KBM-7 (cell line): ENCODE results near the gene GTF2F2.
"Not testable (repeated sequence)": the region's sequence is repeated elsewhere in the genome, so short reads cannot be mapped to it uniquely, and the experiment has no call there.

Experiments used
- DNase-seq: peaks from one replicate; pipeline ENCODE4 v3.0.0-alpha.2; 2015
- in situ Hi-C: fragments of 300-500 bp; cut with MboI; formaldehyde crosslinking; loops from 2 replicates; pipeline ENCODE4 v1.14.3; 2020; ENCODE audit warnings: low sequenced_read_pairs, low pct_unique_long_range_greater_than_20kb, mixed read lengths

The GTF2F2 gene

DNA sequence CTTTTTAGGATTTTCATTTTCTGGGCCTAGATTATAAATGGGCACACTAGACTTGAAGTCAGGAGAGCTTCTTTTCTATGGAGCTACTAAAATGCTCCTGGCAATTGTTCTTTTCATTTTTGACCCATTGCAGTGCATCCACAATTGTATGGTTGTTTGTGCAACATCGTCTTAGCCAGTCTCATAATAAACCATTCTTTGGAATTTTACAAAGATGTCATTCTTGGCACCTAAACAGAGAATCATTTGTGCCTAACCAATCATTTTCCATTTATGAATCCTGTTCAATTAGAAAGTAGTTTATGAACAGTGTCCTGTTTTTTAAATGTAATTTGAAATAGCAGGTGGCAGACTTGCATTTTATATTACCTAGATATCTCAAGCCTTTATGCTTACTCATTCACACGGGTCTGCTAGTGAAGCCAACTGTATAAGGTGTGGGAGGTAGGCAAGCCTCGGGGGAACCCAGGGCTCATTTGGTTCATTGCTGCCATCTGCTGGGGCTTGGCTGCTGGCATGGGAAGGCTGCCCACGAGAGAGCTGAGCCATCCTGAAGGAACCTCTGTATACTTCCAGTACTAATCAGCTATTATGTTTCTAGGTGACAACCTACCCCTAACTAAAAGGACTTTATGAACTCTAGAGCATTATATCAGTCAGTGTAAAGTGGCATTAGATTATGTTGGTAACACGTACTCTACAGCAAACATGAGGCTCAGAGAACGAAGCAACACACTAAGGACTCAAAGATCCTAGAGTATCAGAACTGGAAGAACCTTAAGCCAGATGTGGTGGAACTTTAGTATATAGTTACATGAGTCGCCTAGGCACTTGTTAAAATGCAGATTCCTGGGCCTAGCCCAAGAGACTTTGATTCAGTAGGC, 160.7 kb downstream of the GTF2F2 start:
- peak; percentile 73 for DNase-seq
- in situ Hi-C loops: no loop called here

DNA sequence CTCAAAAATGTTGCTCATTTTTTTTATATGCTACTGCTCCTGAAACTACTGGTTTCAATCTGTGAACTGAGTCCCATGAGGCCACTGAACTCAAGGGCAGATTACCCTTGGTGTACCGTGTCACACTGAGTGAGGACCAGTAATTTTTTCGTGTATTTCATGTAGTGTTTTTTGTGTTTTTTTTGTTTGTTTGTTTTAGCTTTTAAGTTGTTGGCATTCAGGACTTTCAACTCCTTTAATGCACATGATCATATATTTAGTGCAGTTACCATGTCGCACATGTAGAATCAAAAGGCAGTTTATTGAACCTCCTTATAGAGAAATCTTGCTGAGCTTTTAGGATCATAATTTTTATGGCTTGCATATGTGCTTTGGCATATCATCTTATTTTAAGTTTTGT, 162.7 kb downstream of the GTF2F2 start:
- DNase-seq: no peak
- in situ Hi-C loops: no loop called here

DNA sequence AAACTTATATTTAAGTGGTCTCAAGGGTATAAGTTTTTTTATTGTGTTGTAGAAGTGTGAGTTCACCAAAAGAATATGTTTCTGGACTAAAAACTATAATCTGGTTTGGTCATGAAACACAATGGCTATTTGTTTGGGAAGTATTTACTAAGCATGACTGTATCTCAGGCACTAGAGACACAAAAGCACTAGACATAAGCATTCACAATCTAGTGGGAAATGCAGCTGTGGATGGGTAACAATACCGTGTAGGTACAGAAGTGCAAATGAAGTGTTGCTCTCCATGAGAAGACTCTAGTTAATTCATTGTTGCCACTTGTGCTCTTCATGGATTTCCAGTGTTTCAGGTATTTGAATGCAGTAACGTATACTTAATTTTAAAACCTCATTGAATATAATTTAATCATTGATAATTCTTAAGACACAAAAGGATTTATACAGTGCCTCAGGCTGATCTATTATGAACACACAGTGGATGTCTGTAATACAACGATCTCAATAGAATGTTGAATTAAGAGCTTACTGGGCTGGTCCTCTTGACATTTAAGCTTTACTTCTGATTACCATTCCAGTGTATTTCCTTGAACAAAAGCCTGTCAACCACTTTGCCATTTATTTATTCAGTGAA, 169.7 kb downstream of the GTF2F2 start:
- DNase-seq: no peak
- in situ Hi-C loops: no loop called here

DNA sequence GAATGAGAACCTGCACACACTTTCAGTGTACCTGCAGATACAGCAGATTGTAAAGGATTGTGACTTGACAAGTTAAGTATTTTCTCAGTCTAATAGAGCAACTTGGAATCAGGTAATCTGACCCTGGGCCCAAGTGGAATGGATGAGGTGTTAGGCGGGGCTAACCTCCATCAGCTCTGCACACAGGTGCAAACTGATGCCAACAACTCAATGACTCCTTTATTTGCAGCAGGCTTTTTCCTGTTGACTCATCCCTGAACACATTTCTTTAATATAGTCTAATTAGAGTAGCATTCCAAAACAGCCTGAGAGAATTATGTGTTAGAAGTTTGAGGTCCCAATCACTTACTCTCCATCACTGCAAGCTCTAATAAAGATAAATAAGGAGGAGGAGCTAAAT, 171.9 kb downstream of the GTF2F2 start:
- in situ Hi-C loops: no loop called here
- no peak for DNase-seq

DNA sequence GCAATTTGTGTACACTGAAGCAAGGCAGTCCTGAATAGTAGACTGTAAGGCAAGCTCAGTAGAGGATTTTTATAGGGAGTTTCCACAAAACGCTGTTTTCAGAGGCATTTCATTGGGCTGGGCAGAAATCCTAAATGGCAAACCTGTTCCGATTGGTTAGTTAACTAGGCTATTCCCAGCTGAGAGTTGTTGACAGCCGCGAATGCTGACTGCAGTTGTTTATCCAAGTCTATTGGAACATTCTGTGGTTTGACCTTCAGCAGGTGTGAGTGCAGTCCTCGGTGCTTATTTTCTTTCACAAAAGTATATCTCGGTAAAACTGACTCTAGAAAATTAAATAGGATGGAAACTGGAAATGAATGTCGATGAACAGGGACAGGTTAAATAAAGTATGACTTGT, 175.2 kb downstream of the GTF2F2 start:
- in situ Hi-C loops: no loop called here
- no peak for DNase-seq

DNA sequence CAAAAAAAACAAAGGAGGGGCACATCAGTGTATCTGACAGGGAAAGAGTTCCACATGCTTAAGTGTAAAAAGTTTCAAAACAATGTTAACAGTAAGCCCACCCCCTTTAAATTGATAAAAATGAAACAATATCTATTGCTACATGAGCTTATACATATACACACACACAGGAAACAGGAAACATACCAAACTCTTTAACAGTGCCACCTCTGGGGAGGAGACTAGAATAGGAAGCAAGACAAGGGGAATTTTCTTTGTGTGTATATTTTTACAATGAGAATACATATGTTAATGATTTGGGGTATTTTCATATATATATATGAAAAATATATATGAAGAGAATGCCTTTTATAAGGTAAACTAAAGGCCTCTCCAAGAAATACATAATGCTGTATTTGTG, 175.9 kb downstream of the GTF2F2 start:
- in situ Hi-C loops: no loop called here
- no peak for DNase-seq

DNA sequence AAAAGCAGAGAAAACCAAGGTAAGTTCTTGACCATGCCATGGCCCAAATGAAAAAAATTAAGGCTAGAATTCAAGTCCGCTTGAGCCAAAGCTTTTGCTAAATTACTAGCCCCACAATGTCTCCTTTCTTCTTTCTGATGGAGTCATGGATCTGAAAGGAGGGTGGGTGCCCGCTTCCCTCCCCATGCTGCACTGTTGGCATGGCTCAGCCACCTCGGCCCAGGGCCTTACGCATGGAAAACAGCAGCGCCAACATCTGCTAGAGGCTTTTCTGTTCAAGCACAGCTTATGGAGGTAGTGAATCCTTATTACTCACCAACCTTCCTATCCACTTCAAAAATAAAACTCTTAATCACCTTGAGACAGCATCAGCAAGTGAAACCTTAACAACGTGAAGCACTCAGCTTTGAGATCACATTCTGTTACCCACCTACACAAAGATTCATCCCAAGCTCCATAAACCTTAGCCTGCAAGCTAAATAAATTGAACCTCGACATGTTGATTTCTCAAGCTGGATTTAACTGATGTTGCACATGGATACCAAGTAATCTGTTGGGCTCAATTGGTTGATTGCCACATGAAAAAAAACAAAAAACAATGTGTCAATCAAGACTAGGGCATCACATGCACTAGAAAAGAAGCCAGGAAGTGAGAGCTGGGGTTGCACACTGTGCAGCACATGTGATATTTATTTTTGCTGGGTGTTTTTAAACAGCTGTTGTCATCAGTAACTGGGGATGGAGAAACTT, 177.3 kb downstream of the GTF2F2 start:
- no peak for DNase-seq
- in situ Hi-C loops: no loop called here

DNA sequence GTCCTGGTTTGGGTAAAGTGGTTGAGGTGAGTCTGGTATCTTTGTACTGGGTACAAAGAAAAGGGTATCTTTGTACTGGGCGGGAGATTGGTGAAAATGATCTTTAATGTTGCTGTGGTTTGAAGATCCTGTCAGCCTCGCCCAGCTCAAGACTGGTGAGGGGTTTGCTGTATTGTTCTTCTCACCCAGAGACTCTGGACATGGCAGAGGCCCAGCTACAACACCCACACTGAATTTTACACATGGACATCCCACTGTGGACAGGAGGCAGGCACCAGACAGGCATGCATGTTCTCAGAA, 177.8 kb downstream of the GTF2F2 start:
- no peak for DNase-seq
- in situ Hi-C loops: no loop called here

DNA sequence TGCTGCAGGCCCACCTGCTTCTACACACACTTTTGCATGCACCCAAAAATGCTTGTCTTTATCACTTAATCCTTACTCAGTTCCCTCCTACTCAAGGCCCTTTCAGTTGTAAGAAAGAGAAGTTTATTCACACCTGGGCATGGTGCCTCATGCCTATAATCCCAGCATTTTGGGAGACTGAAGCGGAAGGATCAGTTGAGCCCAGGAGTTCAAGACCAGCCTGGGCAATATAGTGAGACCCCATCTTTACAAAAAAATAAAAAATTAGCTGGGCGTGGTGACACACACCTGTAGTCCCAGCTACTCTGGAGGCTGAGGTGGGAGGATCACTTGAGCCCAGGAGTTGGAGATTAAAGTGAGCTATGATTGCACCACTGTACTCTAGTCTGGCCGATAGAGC, 178.2 kb downstream of the GTF2F2 start:
- DNase-seq, in situ Hi-C loops: not testable (repeated sequence)

DNA sequence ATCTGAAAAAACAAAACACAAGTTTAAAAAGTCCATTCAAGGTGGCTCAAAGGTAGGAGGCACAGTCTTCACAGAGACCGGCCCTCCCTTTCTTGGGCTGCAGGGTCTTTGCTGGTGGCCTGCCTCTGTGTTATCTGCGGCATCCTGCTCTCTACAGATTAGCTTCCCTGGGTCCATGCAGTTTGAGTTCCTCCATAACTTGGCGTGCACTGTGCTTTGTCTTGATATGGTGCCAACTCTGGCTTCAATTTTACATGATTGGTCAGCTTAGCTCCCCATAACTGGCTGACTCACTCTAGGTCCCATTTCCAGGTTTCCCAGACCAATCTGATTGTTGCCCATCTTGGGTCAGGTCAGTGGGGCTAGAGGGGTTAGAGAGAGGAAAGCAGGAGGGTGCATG, 178.9 kb downstream of the GTF2F2 start:
- in situ Hi-C loops: no loop called here
- DNase-seq: no peak

DNA sequence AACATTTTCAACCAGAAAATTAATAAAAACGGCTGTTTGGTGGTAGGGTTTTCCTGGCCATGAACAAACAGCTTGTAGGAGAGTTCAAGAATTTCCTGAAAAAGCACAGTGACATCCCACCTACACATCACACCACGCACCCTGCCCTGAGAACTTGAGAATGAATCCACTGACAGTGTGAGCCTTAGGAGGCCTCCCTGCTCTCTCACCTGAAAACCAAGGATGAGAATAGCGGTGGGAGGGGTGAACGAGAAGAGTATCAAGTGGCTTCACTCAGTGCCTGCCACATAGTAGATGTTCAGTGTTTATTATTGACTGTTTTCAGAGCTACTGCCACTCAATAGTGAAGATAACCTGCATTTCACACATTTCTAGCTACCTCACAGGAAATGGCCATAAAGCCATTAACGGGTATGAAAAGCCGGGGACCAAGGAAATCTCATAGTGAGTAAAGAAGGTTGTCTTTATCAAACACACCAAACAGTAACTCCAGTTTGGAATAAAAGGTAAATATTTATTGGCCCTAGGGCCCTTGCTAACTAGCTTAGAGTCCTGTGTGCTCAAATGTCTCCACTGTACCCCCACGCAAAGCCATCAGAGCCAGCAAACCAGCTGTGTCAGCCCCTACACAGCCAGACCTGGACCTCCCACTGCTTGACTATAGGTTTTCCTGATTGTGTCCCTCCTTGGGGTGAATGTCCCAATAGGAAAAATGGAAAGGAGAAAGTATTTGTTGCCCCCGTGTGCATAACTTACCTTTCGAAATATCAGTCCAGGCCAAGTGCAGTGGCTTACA, 180.1 kb downstream of the GTF2F2 start:
- DNase-seq: no peak
- in situ Hi-C loops: no loop called here

DNA sequence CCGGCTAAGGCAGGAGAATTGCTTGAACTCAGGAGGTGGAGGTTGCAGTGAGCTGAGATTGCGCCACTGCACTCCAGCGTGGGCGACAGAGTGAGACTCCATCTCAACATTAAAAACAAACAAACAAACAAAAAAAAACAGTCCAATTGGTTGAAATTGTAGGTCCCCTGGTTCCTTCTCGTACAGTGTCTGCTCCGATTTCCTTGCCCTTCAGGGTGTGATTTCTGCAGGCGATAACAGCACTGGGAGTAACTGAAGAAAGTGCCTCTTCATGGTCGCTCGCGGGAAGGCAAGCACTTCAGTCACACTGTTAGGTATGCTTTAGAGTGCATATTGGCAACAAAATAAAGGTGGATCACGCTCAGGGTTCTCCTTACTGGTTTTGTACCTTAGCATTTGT, 181.0 kb downstream of the GTF2F2 start:
- DNase-seq: no peak
- in situ Hi-C loops: no loop called here

DNA sequence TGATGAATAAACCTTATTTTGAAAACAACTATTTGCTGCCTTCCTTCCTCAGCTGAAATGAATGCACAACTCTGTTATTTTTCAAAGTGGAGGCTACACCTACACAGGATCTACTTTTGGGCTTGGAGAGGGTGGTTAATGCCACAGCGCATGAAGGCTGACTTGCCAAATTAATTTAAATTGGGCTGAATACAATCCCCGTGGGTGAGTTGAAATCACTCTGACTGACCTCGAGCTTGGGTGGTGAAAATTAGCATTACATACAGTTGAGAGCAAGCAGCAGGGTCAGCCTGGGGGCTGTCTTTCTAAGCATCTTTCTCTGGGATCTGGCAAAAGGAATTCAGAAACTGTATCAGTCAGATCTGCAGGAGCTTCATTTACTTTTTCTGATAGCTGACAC, 182.2 kb downstream of the GTF2F2 start:
- no peak for DNase-seq
- in situ Hi-C loops: no loop called here

DNA sequence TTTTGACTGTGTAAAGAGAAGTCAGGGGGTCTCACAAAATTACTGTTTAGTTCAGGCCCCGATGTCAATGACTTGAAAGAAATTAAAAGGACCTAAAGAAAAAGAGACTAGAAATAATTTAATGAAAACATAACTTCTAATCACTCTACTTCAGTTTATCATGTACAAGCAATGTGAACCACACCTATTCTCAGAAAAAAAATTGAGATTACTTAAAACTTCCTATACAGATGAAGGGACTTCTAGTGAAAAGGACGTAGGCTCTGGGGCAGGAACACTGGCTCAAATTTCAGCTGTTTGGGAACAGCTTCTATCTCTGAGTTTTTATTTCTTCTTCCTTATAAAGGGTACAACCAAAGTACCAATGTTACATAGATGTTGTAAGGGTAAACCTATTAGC, 182.7 kb downstream of the GTF2F2 start:
- DNase-seq: no peak
- in situ Hi-C loops: no loop called here

DNA sequence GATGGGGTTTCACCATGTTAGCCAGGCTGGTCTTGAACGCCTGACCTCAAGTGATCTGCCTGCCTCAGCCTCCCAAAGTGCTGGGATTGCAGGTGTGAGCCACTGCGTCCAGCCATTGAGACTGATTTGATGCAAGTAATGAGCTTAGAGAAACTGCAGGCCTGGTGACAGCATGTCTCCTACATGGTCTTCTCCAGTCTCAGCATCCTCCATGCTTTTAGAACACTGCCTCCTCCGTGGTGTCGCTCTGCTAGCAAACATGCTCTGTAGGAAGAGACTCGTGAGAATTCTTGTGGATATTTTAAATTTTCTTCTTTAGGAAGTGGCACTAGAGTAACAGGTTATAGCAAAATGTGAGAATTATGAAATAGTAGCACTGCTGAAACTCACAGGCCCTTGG, 183.6 kb downstream of the GTF2F2 start:
- in situ Hi-C loops: no loop called here
- DNase-seq: no peak

DNA sequence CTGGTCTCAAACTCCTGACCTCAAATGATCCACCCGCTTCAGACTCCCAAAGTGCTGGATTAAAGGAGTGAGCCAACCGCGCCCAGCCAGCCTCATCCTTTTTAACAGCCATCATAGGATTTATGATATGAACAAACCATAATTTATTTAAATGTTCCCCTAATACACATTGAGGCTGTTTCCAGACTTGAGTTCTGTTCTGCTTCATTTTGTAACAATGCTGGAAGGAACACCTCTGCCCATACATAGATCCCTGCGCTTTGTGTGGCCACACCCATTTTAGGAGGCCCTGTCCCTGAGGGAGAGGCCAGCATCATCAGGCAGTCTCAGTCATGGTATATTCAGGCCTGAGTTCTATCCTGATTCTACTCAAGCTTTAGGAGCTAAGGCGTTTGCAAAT, 184.8 kb downstream of the GTF2F2 start:
- no peak for DNase-seq
- in situ Hi-C loops: no loop called here

DNA sequence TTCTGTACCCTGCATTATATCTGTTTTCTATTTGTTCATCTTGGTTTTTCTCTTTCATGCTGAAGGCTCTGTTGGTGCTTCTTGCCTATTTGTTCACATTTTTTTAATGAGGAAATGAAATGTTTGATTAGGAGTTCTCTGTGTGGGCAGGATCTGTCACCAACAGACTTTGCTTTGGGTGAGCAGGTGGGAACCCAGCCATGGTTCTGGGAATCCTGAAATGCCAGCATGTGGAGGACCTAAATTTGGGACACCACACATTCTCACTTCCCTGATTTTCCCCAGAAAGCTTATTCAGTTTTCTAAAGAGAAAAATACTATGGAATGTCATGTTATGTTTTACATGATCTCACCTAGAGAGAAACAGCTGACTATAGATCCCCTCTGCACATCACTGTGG, 186.7 kb downstream of the GTF2F2 start:
- DNase-seq: no peak
- in situ Hi-C loops: no loop called here

DNA sequence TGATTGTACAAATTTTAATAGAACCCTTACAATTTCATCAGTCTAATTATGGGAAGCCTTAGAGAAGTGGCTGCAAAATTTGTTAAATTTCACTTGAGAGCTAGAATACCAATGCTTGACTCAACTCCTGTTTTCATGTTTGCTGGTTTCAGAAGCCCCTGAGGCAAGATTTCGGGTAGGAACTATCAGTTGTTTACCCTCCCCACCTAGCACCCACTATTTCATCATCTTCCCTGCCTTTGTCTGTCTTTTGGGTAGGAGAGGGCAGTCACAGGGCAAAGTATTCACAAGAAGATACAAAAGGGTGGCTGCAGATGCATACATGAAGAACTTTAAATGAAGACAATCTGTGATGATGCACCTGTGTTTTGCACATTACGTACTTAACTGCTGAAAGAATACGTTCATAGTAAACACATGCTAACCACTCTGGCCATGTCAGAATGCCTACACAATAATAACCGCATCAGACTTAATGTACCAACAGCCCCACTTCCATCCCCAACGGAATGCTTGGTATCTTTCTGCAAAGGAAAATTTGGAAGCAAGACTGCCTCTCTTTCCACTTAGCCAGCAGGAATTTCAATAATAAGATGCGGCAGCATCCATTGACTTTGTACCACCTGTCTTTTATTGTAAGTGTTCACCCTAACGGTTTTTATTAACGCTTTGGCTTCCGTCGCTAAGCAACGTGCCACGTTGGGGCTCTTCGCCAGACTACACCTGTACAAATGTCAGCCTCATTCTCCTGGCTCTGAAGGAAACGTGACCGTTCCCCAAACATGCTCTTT, 190.2 kb downstream of the GTF2F2 start:
- in situ Hi-C loops: no loop called here
- no peak for DNase-seq

DNA sequence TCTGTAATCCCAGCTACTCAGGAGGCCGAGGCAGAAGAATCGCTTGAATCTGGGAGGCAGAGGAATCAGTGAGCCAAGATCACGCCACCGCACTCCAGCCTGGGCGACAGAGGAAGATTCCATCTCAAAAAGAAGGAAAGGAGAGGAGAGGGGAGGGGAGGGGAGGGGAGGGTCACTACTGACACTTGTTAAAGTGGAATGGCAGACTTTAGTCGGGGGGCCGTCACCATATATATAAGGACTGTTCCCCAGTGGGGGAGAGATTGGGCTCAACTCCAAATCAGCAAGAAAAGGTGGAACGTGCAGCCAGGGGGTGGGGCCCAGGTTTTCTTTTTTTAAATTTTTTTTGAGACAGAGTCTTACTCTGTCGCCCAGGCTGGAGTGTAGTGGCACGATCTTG, 194.5 kb downstream of the GTF2F2 start:
- in situ Hi-C loops: no loop called here
- no peak for DNase-seq
